NB4 (cell line): ENCODE results near the gene MAST4.

ENCODE experiments used
- DNase-seq: peaks from one replicate; pipeline ENCODE4 v3.0.0; 2010; ENCODE audit warnings: low read depth
- H3K4me3 ChIP-seq: one replicate; pipeline ENCODE4 v1.5.1; 2011; ENCODE audit warnings: mild to moderate bottlenecking, low read depth, low read length, moderate library complexity
- CTCF ChIP-seq: IDR thresholded peaks from one replicate; pipeline ENCODE4 v1.5.1; 2012; ENCODE audit warnings: low read depth, low read length
- MAX ChIP-seq: IDR thresholded peaks from 2 replicates; pipeline ENCODE4 v1.6.1; 2011; ENCODE audit warnings: low read depth, low read length
- MYC ChIP-seq: IDR thresholded peaks from 2 replicates; pipeline ENCODE4 v1.6.1; 2011; ENCODE audit warnings: low read depth, low read length
- POLR2A ChIP-seq: IDR thresholded peaks from 2 replicates; pipeline ENCODE4 v1.6.1; 2011; ENCODE audit warnings: mild to moderate bottlenecking; ENCODE audit not compliant: insufficient read length; ENCODE audit errors: extremely low read depth

MAST4 gene

GRCh38 chr5:66645039-66645438, 48.8 kb downstream of the MAST4 start:
- no peak for DNase-seq
- H3K4me3 ChIP-seq: no peak overlapping the region
- TF ChIP-seq POLR2A (no peak), CTCF (no peak), MAX (no peak), MYC (no peak)

GRCh38 chr5:66646570-66646969, 50.4 kb downstream of the MAST4 start:
- DNase-seq: no peak
- H3K4me3 ChIP-seq: no peak overlapping the region
- TF ChIP-seq CTCF: no peak
- TF ChIP-seq MYC: no peak
- TF ChIP-seq POLR2A: no peak
- no peak for TF ChIP-seq MAX

- TF ChIP-seq CTCF (no peak), POLR2A (no peak), MYC (no peak)
- DNase-seq: no peak
- no peak overlapping the region for H3K4me3 ChIP-seq
Observed at GRCh38 chr5:66647146-66647856, 51.1 kb downstream of the MAST4 start.

GRCh38 chr5:66652818-66653217, 56.6 kb downstream of the MAST4 start:
- H3K4me3 ChIP-seq: no peak overlapping the region
- TF ChIP-seq MAX (no peak), CTCF (no peak), POLR2A (no peak), MYC (no peak)
- DNase-seq: no peak

GRCh38 chr5:66653325-66653724, 57.1 kb downstream of the MAST4 start:
- no peak for DNase-seq
- H3K4me3 ChIP-seq: no peak overlapping the region
- no peak for TF ChIP-seq MYC
- TF ChIP-seq CTCF: no peak
- no peak for TF ChIP-seq MAX
- TF ChIP-seq POLR2A: no peak
